HG03064 (cell line): ENCODE measurements around the gene GAS6.
A peak's percentile ranks its signal among the peaks of the same experiment; 100 is the strongest.
"Not testable (repeated sequence)": the region's sequence is repeated elsewhere in the genome, so short reads cannot be mapped to it uniquely, and the experiment has no call there.

Experiments
- ATAC-seq: cut with Tn5 transposase; IDR thresholded peaks from one replicate; pipeline ENCODE4 v1.9.1; 2021; ENCODE audit warnings: low read depth; ENCODE audit not compliant: unreplicated experiment

Gene GAS6

GRCh38 chr13:113826446-113826845 lies 37.4 kb downstream of the GAS6 start:
- not testable (repeated sequence) for ATAC-seq

- no peak for ATAC-seq
Observed at GRCh38 chr13:113825841-113826240, 38.0 kb downstream of the GAS6 start.

GRCh38 chr13:113823771-113824170 lies 40.1 kb downstream of the GAS6 start:
- ATAC-seq, result no peak

GRCh38 chr13:113822956-113823744 lies 40.7 kb downstream of the GAS6 start:
- no peak for ATAC-seq

GRCh38 chr13:113822266-113822665 lies 41.6 kb downstream of the GAS6 start:
- ATAC-seq, result no peak

GRCh38 chr13:113821847-113822246 lies 42.0 kb downstream of the GAS6 start:
- ATAC-seq, result no peak

GRCh38 chr13:113820813-113821651 lies 42.8 kb downstream of the GAS6 start:
- no peak for ATAC-seq

- ATAC-seq, result no peak
Observed at GRCh38 chr13:113819731-113820715, 43.9 kb downstream of the GAS6 start.

- no peak for ATAC-seq
Observed at GRCh38 chr13:113819341-113819730, 44.5 kb downstream of the GAS6 start.

- ATAC-seq, result no peak
Observed at GRCh38 chr13:113818700-113819295, 45.1 kb downstream of the GAS6 start.

GRCh38 chr13:113817860-113818691 lies 45.8 kb downstream of the GAS6 start:
- ATAC-seq, result no peak

GRCh38 chr13:113816946-113817859 lies 46.7 kb downstream of the GAS6 start:
- peak; percentile 56 for ATAC-seq

GRCh38 chr13:113816254-113816929 lies 47.5 kb downstream of the GAS6 start:
- ATAC-seq, result no peak

GRCh38 chr13:113815151-113816058 lies 48.5 kb downstream of the GAS6 start:
- ATAC-seq, result no peak

GRCh38 chr13:113814435-113814821 lies 49.4 kb downstream of the GAS6 start:
- no peak for ATAC-seq

GRCh38 chr13:113813749-113814434 lies 50.0 kb downstream of the GAS6 start:
- no peak for ATAC-seq
